ENCODE data around the gene ZDHHC8.

DNA sequence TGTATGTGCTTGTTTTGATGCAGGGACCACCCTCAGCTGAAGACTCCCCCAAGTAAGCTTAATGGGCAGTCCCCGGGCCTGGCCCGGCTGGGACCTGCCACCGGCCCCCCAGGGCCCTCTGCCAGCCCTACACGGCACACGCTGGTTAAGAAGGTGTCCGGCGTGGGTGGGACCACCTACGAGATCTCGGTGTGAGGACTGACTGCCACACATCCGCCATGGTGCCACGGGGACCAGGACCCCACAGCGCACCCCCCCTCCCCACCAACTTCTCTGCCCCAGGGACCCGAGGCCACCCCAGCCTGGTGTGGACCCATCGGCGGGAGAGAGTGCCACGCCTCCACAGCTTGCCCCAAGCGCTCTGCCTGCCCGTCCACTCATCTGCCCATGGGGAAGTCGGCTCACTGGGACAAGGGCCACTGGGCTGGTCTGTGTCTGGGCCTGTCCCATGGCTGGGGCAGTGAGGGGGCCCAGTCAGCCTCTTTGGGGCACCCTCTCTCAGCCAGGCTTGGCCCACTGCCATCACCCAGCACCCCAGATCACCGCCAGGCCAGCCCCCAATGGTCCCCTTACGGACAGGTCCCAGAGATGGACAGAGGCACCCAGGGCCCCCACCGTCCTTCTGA lies 13.7 kb downstream of the ZDHHC8 start:
- TF ChIP-seq POLR2A (IDR thresholded peaks at IDR 0.05; ENCODE audit: low read length) (no peak), GATA1 (IDR thresholded peaks at IDR 0.05; ENCODE audit: low read depth, low read length) (no peak)
